OCI-M2 (cell line): ENCODE data around the gene IP6K1.
A peak's percentile ranks its signal among the peaks of the same experiment; 100 is the strongest.
"Not testable (repeated sequence)": the region's sequence is repeated elsewhere in the genome, so short reads cannot be mapped to it uniquely, and the experiment has no call there.

Experiments used
- DNase-seq: peaks from one replicate; lab custom pipeline; 2025; ENCODE audit not compliant: unreplicated experiment; lab: John Stamatoyannopoulos, UW

IP6K1 gene

DNA sequence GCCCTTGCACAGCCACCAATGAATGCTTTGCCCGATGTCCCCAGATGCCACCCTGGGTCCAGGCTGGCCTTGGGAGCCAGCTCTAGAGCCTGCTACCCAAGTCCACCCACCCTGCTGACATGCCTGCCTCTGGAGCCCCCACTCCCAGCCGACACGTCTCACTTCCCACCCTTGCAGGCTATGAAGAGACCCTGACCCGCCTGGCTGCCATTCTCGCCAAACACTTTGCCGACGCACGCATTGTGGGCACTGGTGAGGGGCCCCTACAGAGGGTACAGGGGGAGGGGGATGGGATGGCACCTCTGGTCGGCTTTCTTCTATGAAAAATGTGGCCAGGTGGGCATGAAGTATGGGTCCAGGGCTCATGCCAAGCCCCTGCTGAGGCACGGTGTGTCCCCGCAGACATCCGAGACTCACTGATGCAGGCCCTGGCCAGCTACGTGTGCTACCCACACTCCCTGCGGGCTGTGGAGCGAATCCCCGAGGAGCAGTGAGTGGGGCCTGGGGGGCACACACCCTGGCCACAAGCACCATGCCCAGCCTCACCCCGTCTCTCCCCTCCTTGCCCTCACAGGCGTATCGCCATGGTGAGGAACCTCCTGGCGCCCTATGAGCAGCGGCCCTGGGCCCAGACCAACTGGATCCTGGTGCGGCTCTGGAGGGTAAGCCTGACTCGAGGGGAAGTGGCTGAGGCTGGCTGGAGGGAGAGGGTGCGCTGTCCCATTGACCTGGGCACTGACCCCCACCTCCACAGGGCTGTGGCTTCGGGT is 72.8 kb downstream of the IP6K1 start:
- no peak for DNase-seq

DNA sequence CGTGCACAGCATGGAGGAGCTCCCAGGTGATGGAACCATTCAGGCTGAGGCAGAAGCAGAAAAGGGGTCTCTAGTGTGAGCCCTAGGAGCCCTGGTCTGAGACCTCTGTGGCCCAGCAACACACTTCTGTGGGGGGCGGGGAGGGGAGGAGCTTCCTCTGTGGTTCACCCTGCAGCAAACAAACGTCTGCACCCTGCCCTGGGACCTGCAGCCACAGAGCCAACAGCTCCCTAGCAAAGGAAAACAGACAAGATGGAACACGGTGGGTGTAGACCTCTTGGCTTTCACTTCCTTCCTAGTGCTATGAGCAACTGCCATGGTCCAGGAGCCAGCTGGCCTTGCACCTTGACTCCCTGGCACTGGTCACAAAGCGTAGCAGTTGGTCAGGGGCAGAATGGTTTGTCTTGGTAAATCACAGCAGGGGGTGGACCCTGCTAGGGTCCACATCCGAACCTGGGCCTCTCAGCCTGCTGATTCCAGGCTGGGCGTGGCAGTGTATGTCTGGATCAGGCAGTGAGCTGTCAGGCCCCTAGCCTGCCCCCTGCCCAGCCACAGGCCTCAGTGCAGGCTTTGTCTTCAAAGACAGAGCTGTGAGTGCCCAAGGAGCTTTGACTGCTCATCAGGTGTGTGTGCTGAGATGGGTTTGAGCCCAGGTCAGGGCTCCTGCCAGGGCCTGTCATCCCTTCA is 73.6 kb downstream of the IP6K1 start:
- no peak for DNase-seq

DNA sequence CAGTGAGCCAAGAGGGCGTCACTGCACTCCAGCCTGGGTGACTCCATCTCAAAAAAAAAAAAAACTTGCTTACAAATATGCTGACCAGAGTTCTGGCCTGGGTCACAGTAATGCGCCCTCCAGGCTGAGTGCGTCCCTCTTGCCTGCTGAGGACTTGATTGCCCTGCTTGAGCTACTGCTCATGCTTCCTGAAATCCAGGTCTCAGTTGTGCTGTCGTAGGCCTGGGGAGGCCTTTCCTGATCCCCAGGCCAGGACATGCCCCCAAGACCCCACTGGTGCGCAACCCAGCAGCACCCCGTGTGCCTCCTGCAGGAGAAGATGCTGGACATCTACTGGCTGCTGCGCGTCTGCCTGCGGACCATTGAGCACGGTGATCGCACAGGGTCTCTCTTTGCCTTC is 74.2 kb downstream of the IP6K1 start:
- DNase-seq, result no peak

DNA sequence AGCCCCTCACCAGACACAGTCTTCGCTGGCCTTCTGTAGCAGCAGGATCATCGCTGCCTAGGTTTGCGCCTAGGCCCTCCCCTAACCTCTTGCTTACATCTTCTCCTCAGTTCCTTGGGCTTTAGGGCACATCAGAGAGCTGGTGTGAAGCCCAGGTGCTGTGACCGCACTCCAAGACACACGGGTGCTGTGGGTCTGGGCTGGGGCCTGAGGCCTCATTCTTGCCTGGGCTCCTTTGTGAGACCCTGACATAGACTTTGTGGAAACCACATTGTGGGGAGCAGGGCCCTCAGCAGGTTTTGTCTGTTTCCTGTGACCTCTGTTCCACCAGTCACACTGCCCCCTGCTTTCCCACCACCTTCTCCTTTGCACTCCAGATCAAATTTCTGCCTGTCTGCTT is 74.9 kb downstream of the IP6K1 start:
- no peak for DNase-seq

DNA sequence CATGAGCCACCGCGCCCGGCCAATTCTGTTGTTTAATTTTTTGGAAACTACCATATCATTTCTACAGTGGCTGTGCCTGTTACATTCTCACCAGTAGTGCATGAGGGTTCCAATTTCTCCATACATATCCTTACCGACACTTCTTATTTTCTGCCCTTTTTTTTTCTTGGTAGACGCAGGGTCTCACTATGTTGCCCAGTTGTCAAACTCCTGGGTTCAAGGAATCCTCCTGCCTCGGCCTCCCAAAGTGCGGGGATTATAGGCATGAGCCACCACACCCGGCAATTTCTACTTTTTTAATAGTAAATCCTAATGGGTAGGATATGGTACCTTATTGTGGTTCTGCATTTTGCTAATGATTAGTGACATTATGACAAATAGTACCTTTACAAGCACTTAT is 76.5 kb downstream of the IP6K1 start:
- no peak for DNase-seq

DNA sequence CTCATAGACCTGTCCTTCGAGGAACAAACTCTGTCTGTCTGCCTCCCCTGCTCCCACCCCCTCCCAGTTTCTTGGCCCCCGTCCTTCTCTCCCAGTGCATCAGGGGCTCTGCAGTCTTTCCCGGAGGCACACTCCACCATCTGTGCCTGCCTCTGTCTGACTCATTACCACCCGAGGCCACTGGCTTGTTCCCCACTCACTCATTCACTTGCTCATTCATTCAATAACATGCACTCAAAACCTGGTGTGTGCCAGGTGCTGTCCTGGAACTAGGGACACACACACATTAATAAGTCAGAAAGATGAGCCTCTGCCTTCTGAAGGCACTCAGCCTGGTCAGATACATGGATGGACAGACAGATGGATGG is 79.2 kb downstream of the IP6K1 start:
- DNase-seq, result no peak

DNA sequence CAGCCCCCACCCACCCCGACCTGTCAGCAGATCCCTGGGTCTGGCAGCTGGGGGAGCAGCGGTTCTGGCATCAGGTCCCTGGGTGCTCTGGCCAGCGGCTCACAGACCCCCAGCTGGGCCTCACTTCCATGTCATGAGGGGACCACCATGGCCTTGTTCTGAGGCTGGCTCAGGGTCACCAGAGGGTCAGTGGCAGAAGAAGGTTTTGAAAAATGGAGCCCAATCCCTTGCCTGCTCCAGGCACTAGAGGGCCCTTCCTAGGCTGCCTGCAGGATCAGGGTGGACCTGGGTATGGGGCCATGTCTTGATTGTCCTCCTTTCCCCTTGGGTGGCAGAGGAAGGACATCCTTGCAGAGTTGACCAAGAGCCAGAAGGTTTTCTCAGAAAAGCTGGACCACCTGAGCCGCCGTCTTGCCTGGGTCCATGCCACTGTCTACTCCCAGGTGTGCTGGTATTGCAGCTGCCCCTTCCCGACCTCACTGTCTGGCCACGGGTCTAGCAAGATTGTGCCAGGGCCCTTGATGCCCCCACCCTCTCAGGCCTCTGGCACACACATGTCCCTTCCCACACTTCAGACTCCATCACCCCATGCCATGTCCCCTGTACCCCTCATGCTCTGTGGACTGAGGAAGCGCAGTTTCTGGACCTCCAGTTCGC is 79.8 kb downstream of the IP6K1 start:
- DNase-seq, result no peak

DNA sequence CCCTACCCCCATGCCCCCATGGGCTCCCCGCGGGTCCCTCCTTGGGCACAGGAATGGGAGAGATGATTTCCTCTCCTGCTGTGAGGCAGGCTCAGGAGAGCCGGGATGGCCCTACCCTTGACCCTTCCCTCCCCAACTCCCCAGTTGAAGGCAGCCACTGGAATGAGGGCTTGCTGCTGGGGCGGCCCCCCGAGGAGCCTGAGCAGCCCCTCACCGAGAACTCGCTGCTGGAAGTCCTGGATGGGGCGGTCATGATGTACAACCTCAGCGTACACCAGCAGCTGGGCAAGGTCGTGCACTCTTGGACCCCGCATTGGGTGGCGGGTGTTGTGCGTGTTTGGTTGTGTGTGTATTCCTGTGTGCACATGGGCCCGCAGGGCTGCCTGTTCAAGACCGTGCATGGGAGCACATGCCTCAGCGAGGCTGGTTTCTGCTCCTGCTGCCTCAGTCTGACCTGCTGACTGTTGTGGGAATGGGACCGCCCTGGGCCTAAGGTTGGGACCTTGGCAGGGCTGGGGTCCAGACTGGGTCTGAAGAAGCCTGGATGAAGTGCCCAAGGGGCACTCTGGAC is 80.9 kb downstream of the IP6K1 start:
- DNase-seq, result no peak

DNA sequence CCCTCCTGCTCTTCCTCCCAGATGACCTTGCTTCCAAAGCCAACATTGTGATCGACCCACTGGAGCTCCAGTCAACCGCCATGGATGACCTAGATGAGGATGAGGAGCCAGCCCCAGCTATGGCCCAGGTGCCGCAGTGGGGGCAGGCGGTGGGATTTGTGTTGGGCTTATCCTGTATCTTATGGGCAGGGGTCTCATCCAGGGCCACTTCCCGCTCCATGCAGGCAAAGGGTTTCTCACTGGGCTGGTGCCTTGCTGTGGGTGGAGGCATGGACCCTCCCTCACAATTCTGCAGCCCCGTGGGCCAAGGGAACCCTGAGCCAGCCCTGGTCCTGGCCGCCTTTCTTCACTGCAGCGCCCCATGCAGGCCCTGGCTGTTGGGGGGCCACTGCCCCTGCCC is 81.7 kb downstream of the IP6K1 start:
- DNase-seq, result no peak

DNA sequence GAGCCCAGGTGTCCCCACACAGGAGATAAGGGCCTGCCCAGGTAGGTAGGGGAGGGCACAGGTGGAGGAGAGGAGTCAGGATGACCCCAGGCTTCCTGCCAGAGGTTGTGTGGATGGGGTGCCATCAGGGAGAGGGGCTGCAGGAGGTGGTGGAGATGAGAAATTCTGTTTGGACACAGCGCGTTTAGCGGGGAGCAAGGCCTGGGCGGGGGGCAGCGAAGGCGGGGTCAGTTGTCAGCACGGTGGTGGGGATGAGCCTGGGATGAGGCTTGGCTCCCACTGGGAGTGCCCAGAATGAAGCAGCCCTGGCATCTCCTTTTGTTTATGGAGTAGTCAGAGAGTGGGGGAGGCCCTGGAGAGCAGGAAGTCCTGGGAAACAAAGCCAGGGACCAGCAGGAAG is 82.4 kb downstream of the IP6K1 start:
- no peak for DNase-seq

DNA sequence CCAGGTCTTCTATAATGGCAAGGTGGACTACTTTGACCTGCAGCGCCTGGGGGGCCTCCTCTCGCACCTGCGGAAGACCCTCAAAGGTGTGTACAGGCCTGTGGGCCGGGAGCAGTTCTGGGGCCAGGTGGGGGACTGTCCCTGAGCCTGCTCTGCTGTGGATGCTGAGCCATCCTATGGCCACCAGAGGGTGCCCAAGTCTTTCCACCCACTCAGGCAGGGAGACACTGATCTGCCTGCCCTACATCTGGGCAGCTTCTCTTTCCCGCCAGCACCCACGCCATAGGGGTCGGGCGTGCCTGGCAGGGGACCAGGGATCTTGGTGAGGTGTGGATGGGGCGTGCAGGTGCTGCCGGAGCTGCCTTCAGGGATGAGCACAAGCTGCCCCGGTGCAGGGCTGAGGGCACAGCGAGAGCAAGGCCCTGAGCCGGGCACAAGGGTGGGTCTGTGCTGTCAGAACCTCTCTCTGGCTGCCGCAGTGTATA is 82.9 kb downstream of the IP6K1 start:
- DNase-seq, result peak; percentile 1

DNA sequence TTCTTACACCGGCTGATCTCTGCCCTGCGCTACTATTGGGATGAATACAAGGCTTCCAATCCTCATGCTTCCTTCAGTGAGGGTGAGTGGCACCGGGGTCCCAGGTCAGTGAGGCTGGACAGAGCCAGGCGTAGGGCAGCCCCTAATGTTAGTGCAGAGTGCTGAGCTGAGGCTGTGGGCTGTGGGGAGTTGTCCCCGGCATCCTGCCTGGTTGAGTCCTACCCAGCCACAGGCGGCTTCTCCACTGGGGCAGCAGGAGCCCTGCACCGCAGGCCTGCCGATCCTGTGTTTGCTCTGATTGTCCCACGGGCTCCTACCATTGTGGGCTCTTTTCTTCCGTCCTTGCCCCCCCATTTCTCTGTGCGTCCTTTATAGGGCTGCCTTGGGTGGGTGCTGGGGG is 83.7 kb downstream of the IP6K1 start:
- DNase-seq, result no peak

DNA sequence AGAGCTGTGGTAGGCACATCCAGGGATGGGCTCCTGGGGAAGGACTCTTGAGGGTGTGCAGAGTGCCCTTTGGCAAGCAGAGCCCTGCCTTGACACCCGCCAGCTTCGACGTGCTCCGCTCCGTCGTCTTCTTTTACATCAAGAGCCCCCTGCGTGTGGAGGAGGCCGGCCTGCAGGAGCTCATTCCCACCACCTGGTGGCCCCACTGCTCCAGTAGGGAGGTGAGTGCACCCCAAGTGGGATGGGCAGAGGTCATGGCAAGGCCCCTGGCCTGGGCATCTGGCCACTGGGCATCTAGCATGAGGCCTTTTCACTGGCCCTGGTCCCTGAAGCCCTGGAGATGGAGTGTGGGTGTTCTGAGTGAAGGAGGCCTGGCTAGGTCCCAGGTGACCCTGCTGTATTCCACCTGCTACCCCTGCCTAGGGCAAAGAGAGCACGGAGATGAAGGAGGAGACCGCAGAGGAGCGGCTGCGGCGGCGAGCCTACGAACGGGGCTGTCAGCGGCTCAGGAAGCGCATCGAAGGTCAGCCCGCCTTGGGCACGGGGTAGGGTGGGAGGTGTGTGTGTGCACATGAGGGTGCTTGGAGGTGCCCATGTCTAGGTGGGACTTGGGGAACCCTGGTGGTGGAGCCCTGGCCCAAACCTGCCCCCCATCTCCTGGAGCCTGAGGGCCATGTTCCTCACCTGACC is 84.8 kb downstream of the IP6K1 start:
- DNase-seq, result no peak

DNA sequence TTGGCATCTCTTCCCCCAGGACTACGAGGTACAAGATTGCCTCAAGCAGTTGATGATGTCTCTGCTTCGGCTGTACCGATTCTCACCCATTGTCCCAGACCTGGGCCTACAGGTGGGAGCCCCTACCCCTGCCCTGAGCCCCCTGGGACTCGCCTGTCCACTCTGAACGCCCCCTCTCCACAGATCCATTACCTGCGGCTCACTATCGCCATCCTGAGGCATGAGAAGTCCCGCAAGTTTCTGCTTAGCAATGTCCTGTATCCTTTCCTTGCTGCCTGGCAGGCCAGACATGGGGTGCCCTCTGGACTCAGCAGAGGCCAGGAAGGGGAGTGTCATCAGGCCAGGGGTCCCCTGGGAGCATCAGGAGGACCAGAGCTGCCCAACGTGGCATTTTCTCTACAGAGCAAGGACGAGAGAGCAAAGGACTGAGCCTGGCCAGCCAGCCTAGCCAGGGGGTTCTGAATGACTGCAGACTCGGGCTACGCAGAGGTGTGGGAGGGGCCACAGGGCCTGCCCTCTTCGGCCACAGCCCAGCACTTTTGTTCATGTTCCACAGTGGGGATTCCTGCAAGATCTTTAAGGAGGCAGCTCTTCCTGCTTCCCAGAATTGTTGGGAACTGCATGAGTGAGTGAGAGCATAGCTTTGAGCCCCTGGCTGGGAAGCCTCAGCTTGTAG is 85.8 kb downstream of the IP6K1 start:
- no peak for DNase-seq

DNA sequence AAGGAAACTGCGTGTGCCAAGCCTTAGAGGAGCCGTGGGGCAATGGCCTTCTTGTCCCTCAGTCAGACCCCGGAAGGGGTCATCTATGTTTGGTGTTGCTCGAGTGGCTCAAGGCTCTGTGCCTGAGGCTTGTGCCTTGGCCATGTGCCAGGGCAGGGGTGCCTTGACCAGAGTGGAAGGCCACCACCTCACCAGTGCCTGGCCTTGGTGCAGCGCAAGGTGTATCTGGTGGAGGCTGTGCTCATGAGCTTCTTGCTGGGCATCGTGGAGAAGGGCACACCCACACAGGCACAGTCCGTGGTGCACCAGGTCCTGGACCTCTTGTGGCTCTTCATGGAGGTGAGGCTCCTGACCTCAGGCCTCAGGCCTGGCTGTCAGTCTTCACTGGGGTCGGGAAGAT is 86.3 kb downstream of the IP6K1 start:
- no peak for DNase-seq

DNA sequence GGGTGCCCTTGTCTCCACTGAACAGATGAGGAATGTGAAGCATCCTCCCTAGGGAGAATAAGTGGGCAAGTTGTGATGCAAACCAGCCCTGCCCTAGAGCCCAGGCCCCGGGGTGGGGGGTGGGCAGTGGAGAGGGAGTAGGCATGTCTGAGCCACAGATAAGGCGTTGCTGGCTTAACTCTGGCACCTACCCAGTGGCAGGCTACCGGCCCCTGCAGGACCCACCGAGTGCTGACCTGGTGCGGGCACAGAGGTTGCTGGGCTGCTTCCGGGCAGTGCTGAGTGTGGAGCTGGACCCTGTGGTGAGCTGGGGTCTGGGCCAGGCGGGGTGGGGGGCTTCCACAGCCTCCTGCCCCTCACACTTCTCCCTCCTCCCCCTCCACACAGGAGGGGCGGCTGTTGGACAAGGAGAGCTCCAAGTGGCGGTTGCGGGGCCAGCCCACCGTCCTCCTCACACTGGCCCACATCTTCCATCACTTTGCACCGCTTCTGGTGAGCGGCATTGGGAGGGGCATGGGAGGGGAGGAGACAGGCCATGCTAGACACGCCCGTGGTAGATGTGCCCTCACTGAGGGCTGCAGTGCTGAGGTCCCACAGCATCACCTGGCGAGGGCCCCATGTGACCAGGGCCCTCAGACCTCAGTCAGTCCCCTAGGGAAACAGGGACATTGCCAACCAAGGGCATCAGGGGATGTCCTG is 86.9 kb downstream of the IP6K1 start:
- no peak for DNase-seq

DNA sequence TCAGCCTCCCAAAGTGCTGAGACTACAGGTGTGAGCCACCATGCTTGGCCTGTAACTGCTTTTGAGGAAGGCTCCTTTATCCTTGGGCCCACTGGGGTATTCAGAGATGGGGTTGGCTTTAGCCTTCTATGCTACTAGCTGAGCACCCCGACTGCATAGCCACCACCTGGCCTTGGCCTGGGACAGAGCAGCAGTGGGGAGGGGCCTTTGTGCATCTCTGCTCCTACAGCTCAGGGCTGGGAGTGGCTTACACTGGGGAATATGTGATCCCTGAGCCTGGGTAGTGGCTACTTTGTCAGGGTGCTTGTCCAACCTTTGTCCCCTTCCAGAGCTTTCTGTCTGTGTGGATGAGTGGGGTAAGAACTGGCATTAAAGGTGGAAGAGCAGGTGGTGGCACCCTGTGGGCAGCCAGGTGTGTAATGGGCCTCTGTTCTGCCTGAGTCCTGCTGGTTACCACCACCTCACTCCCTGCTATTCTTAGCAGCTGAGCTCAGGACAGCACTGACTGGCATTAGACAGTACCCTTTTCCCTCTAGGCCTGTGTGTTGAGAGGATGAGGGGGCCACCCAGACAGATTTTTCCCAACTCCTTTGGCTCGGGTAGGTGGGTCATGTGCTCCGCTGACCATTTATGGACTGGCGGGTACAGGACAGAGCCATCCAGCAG is 90.9 kb downstream of the IP6K1 start:
- not testable (repeated sequence) for DNase-seq

DNA sequence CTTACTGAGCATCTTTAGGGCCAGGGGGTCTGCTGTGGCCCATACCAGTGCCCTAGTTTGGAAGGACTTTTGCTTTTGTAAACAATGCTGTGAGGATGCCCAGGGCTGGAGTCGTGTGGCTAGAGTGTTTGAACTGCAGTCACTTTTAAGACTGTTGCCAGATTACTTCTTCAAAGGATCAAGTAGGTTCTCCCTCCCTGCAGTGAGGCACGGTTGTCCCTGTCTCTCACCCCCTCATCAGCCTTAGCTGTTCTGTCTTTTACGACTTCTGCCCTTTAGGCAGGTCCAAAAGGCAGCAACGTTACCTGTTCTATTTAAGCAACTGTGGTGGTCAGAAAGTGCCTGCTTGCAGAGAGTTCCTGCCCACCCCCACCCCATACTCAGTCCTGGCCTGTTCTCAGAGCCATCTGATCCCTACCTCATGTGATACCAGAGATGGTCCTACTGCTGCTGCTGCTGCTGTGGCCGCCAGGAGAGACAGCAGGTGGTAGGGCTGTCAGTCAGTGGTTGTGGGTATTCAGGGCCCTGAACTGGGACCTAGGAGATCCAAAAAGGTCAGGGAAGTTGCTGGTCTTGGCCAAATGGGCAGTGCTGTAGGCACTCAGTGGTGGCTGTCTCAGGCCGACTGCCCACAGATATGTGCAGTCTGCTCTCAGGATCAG is 91.8 kb downstream of the IP6K1 start:
- DNase-seq, result not testable (repeated sequence)

DNA sequence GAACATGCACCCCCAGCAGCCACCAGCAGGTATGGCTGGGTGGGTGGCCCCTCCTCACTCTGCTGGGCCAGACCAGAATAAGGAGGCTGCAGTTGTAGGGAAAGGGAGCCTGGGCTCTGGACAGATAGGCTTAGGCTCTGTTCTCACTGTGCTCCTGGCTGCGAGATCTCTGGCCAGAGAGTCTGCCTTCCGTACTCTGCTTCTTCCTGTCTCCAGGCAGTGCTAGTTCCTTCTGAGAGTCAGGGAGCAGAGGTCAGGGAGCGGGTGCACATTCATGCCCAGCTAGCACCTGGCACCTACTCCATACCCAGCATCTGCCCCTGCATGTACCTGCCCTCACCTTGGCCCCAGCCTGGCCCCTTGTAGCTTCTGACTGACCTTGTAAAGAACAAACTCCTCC is 94.9 kb downstream of the IP6K1 start:
- not testable (repeated sequence) for DNase-seq
